Measurements from ENCODE around the gene PCDHB14.
"Not testable (repeated sequence)": the region's sequence is repeated elsewhere in the genome, so short reads cannot be mapped to it uniquely, and the experiment has no call there.

Gene PCDHB14

DNA sequence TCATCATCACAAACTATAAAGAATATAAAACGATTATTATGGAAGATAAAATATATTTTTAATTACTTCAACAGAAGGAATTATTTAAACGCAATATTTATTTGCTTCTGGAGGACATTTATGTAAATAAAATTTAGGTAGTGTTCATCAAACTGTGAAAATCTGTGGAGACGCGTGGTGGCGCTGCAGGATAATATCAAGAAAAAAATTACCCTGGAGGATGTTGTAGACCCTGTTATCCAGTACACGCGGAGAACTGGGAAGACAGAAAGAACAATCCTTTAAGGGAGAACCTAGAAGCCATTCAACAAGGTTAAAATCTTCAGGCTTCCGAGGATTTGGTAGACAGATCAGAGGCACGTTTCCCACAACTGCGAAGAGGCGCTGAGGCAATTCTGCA, 14.7 kb upstream of the PCDHB14 start, which contains the start of gene PCDHB12:
Gene PCDHB12, plus strand, starts transcription at position 242 of the 400 bp plus-strand sequence. CDS start 189 bp downstream, outside the sequence.
- no peak for DNase-seq (ENCODE audit: low read depth)
- no peak for TF ChIP-seq CTCF (conservative IDR thresholded peaks at IDR 0.05; ENCODE audit: control insufficient read depth, insufficient read depth, low read depth, low read length)
- H3K4me3 ChIP-seq (ENCODE audit: control insufficient read depth, low read depth, low read length), result no peak within 1 kb of the TSS

DNA sequence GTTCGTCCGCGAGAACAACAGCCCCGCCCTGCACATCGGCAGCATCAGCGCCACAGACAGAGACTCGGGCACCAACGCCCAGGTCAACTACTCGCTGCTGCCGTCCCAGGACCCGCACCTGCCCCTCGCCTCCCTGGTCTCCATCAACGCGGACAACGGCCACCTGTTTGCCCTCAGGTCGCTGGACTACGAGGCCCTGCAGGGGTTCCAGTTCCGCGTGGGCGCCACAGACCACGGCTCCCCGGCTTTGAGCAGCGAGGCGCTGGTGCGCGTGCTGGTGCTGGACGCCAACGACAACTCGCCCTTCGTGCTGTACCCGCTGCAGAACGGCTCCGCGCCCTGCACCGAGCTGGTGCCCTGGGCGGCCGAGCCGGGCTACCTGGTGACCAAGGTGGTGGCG, 12.9 kb upstream of the PCDHB14 start:
- not testable (repeated sequence) for H3K4me3 ChIP-seq (ENCODE audit: control insufficient read depth, low read depth, low read length); DNase-seq (ENCODE audit: low read depth)

- DNase-seq (ENCODE audit: low read depth); H3K4me3 ChIP-seq (ENCODE audit: control insufficient read depth, low read depth, low read length): not testable (repeated sequence)
Measured at GRCh38 chr5:141210849-141211248, 12.3 kb upstream of the PCDHB14 start.

DNA sequence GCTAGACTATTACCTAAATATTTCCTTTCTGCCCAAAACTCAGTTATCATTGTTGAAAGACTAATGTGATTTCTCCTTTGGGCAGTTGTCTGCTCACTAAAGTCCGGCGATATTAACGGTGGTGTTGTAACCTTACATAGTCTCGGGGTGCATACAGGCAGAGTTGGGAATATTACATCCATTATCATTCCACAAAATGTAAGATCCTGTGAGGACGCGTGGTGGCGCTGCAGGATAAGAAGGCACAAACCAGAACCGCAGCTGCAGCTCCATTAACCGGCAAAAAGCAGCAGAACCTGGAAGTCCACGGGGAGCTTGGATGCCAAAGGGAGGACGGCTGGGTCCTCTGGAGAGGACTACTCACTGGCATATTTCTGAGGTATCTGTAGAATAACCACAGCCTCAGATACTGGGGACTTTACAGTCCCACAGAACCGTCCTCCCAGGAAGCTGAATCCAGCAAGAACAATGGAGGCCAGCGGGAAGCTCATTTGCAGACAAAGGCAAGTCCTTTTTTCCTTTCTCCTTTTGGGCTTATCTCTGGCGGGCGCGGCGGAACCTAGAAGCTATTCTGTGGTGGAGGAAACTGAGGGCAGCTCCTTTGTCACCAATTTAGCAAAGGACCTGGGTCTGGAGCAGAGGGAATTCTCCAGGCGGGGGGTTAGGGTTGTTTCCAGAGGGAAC, 9.3 kb upstream of the PCDHB14 start, which contains the start of gene PCDHB13:
Gene PCDHB13, plus strand, starts transcription at position 264 of the 684 bp plus-strand sequence. Its CDS starts 205 bp downstream, at position 469.
- H3K4me3 ChIP-seq (ENCODE audit: control insufficient read depth, low read depth, low read length), result not testable (repeated sequence)
- peak; percentile 15 for DNase-seq (ENCODE audit: low read depth)

DNA sequence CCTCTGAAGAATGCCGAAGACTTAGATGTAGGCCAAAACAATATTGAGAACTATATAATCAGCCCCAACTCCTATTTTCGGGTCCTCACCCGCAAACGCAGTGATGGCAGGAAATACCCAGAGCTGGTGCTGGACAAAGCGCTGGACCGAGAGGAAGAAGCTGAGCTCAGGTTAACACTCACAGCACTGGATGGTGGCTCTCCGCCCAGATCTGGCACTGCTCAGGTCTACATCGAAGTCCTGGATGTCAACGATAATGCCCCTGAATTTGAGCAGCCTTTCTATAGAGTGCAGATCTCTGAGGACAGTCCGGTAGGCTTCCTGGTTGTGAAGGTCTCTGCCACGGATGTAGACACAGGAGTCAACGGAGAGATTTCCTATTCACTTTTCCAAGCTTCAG, 8.6 kb upstream of the PCDHB14 start:
- DNase-seq (ENCODE audit: low read depth); H3K4me3 ChIP-seq (ENCODE audit: control insufficient read depth, low read depth, low read length): not testable (repeated sequence)

GRCh38 chr5:141215504-141215903, 7.6 kb upstream of the PCDHB14 start:
- not testable (repeated sequence) for H3K4me3 ChIP-seq (ENCODE audit: control insufficient read depth, low read depth, low read length); DNase-seq (ENCODE audit: low read depth)

GRCh38 chr5:141216035-141216434, 7.1 kb upstream of the PCDHB14 start:
- H3K4me3 ChIP-seq (ENCODE audit: control insufficient read depth, low read depth, low read length); DNase-seq (ENCODE audit: low read depth): not testable (repeated sequence)

DNA sequence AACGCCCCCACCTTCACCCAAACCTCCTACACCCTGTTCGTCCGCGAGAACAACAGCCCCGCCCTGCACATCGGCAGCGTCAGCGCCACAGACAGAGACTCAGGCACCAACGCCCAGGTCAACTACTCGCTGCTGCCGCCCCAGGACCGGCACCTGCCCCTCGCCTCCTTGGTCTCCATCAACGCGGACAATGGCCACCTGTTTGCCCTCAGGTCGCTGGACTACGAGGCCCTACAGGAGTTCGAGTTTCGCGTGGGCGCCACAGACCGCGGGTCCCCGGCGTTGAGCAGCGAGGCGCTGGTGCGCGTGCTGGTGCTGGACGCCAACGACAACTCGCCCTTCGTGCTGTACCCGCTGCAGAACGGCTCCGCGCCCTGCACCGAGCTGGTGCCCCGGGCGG, 1.7 kb downstream of the PCDHB14 start:
- not testable (repeated sequence) for DNase-seq (ENCODE audit: low read depth); H3K4me3 ChIP-seq (ENCODE audit: control insufficient read depth, low read depth, low read length)

- DNase-seq (ENCODE audit: low read depth); H3K4me3 ChIP-seq (ENCODE audit: control insufficient read depth, low read depth, low read length): not testable (repeated sequence)
Measured at GRCh38 chr5:141225421-141225820, 2.3 kb downstream of the PCDHB14 start.

GRCh38 chr5:141234109-141234667, 11.0 kb downstream of the PCDHB14 start:
- H3K4me3 ChIP-seq (ENCODE audit: control insufficient read depth, low read depth, low read length), result no peak overlapping the region
- peak; percentile 7 for DNase-seq (ENCODE audit: low read depth)
- peak; percentile 6 for TF ChIP-seq CTCF (conservative IDR thresholded peaks at IDR 0.05; ENCODE audit: control insufficient read depth, insufficient read depth, low read depth, low read length)

- not testable (repeated sequence) for H3K4me3 ChIP-seq (ENCODE audit: control insufficient read depth, low read depth, low read length); DNase-seq (ENCODE audit: low read depth)
Measured at GRCh38 chr5:141235922-141236321, 12.8 kb downstream of the PCDHB14 start.

Measured in fibroblast of mammary gland (primary cell).